ENCODE data around the gene KIAA1671.

GRCh38 chr22:25081409-25081824 is 128.9 kb downstream of the KIAA1671 start:
- TF ChIP-seq CTCF (IDR thresholded peaks at IDR 0.05), result peak in 1 of 4 experiments; percentile 34
- no peak for TF ChIP-seq POLR2AphosphoS5 (IDR thresholded peaks at IDR 0.05)
